HAP-1 (cell line): ENCODE data around the gene RGP1.

Source experiments
- DNase-seq, 2 experiments: peaks; one replicate each; pipeline ENCODE4 v3.0.0-alpha.2; 2016 to 2020; ENCODE audit warnings: low spot score in 2 of 2
- H3K27me3 ChIP-seq: fragments of 250-450 bp; sonication (Bioruptor Pico); 2 replicates; pipeline ENCODE4 v1.5.1; 2020; ENCODE audit warnings: low read depth, mild to moderate bottlenecking, moderate library complexity
- H3K36me3 ChIP-seq: fragments of 250-450 bp; sonication (Bioruptor Pico); replicated peaks from 2 replicates; pipeline ENCODE4 v1.5.1; 2020; ENCODE audit warnings: mild to moderate bottlenecking
- H3K4me1 ChIP-seq: fragments of 250-450 bp; sonication (Bioruptor Pico); 2 replicates; pipeline ENCODE4 v1.5.1; 2020; ENCODE audit warnings: mild to moderate bottlenecking
- H3K4me3 ChIP-seq: fragments of 250-450 bp; sonication (Bioruptor Pico); 2 replicates; pipeline ENCODE4 v1.5.1; 2020; ENCODE audit warnings: mild to moderate bottlenecking, moderate library complexity
- H3K9me3 ChIP-seq: fragments of 250-450 bp; sonication (Bioruptor Pico); 2 replicates; pipeline ENCODE4 v1.5.1; 2020; ENCODE audit warnings: mild to moderate bottlenecking, moderate library complexity
- in situ Hi-C: fragments of 300-500 bp; cut with MboI; formaldehyde crosslinking; loops from 3 replicates; pipeline ENCODE4 v1.14.3; 2020; ENCODE audit warnings: low sequenced_read_pairs, inconsistent platforms, mixed read lengths

The RGP1 gene

GRCh38 chr9:35758475-35759050 is 9.5 kb downstream of the RGP1 start:
- DNase-seq: no peak
- H3K4me3 ChIP-seq: no peak overlapping the region
- in situ Hi-C loops: no loop called here
- no peaks in the 10 kb centered on the region for H3K27me3 ChIP-seq
- H3K36me3 ChIP-seq: peaks cover 12% of the 10 kb centered on the region
- peaks cover 40% of the 10 kb centered on the region for H3K4me1 ChIP-seq
- no peaks in the 10 kb centered on the region for H3K9me3 ChIP-seq

- H3K27me3 ChIP-seq: no peaks in the 10 kb centered on the region
- no peak overlapping the region for H3K4me3 ChIP-seq
- peaks cover 4% of the 10 kb centered on the region; the same call in 1 of the 2 replicates for H3K36me3 ChIP-seq
- H3K9me3 ChIP-seq: no peaks in the 10 kb centered on the region
- in situ Hi-C loops: no loop called here
- peaks cover 41% of the 10 kb centered on the region for H3K4me1 ChIP-seq
- no peak for DNase-seq
These were observed 10.7 kb downstream of the RGP1 start for GRCh38 chr9:35759795-35760194.

- no peaks in the 10 kb centered on the region for H3K27me3 ChIP-seq
- no peak for DNase-seq
- H3K36me3 ChIP-seq: no peaks in the 10 kb centered on the region
- H3K4me3 ChIP-seq: no peak overlapping the region
- peaks cover 43% of the 10 kb centered on the region for H3K4me1 ChIP-seq
- in situ Hi-C loops: no loop called here
- no peaks in the 10 kb centered on the region for H3K9me3 ChIP-seq
These were observed 11.6 kb downstream of the RGP1 start for GRCh38 chr9:35760651-35761050.

GRCh38 chr9:35763181-35763580 is 14.1 kb downstream of the RGP1 start:
- Histone ChIP-seq H3K4me1 (peaks cover 47% of the 10 kb centered on the region), H3K36me3 (no peaks in the 10 kb centered on the region), H3K4me3 (no peak overlapping the region), H3K27me3 (no peaks in the 10 kb centered on the region), H3K9me3 (no peaks in the 10 kb centered on the region)
- peak in 1 of 2 experiments; percentile 98 for DNase-seq
- in situ Hi-C loops: no loop called here

- Histone ChIP-seq H3K4me3 (no peak overlapping the region), H3K27me3 (no peaks in the 10 kb centered on the region), H3K4me1 (peaks cover 40% of the 10 kb centered on the region), H3K9me3 (no peaks in the 10 kb centered on the region), H3K36me3 (no peaks in the 10 kb centered on the region)
- no peak for DNase-seq
- in situ Hi-C loops: no loop called here
These were observed 14.7 kb downstream of the RGP1 start for GRCh38 chr9:35763803-35764202.

GRCh38 chr9:35766997-35767396 is 17.9 kb downstream of the RGP1 start:
- Histone ChIP-seq H3K4me1 (peaks cover 36% of the 10 kb centered on the region), H3K36me3 (no peaks in the 10 kb centered on the region), H3K27me3 (no peaks in the 10 kb centered on the region), H3K4me3 (no peak overlapping the region), H3K9me3 (no peaks in the 10 kb centered on the region)
- DNase-seq: no peak
- in situ Hi-C loops: no loop called here

GRCh38 chr9:35767458-35767857 is 18.4 kb downstream of the RGP1 start:
- in situ Hi-C loops: no loop called here
- H3K27me3 ChIP-seq: no peaks in the 10 kb centered on the region
- no peaks in the 10 kb centered on the region for H3K36me3 ChIP-seq
- no peak overlapping the region for H3K4me3 ChIP-seq
- peaks cover 34% of the 10 kb centered on the region for H3K4me1 ChIP-seq
- no peaks in the 10 kb centered on the region for H3K9me3 ChIP-seq
- no peak for DNase-seq

GRCh38 chr9:35769763-35770162 is 20.7 kb downstream of the RGP1 start:
- no peaks in the 10 kb centered on the region for H3K27me3 ChIP-seq
- in situ Hi-C loops: no loop called here
- H3K4me1 ChIP-seq: peaks cover 30% of the 10 kb centered on the region
- no peak for DNase-seq
- H3K36me3 ChIP-seq: no peaks in the 10 kb centered on the region; the same call in 1 of the 2 replicates
- H3K9me3 ChIP-seq: no peaks in the 10 kb centered on the region
- H3K4me3 ChIP-seq: no peak overlapping the region

GRCh38 chr9:35771075-35771433 is 22.0 kb downstream of the RGP1 start:
- Histone ChIP-seq H3K4me1 (peaks cover 39% of the 10 kb centered on the region), H3K9me3 (no peaks in the 10 kb centered on the region), H3K4me3 (no peak overlapping the region), H3K36me3 (no peaks in the 10 kb centered on the region; the same call in 1 of the 2 replicates), H3K27me3 (no peaks in the 10 kb centered on the region)
- in situ Hi-C loops: no loop called here
- DNase-seq: no peak

- Histone ChIP-seq H3K27me3 (no peaks in the 10 kb centered on the region), H3K9me3 (no peaks in the 10 kb centered on the region), H3K36me3 (no peaks in the 10 kb centered on the region; the same call in 1 of the 2 replicates), H3K4me1 (peaks cover 40% of the 10 kb centered on the region), H3K4me3 (no peak overlapping the region)
- peak in 1 of 2 experiments; percentile 53 for DNase-seq
- in situ Hi-C loops: no loop called here
These were observed 22.4 kb downstream of the RGP1 start for GRCh38 chr9:35771534-35771933.

- Histone ChIP-seq H3K36me3 (no peaks in the 10 kb centered on the region; the same call in 1 of the 2 replicates), H3K27me3 (no peaks in the 10 kb centered on the region), H3K4me1 (peaks cover 37% of the 10 kb centered on the region), H3K4me3 (no peak overlapping the region), H3K9me3 (no peaks in the 10 kb centered on the region)
- in situ Hi-C loops: no loop called here
- no peak for DNase-seq
These were observed 22.9 kb downstream of the RGP1 start for GRCh38 chr9:35771943-35772342.

- Histone ChIP-seq H3K4me3 (no peak overlapping the region), H3K27me3 (no peaks in the 10 kb centered on the region), H3K36me3 (no peaks in the 10 kb centered on the region; the same call in 1 of the 2 replicates), H3K4me1 (peaks cover 37% of the 10 kb centered on the region), H3K9me3 (no peaks in the 10 kb centered on the region)
- DNase-seq: peak; percentile 35 to 42
- in situ Hi-C loops: no loop called here
These were observed 26.0 kb downstream of the RGP1 start for GRCh38 chr9:35774907-35775635.

GRCh38 chr9:35776018-35776417 is 26.9 kb downstream of the RGP1 start:
- DNase-seq: peak; percentile 40 to 50
- in situ Hi-C loops: no loop called here
- H3K4me3 ChIP-seq: no peak overlapping the region
- H3K4me1 ChIP-seq: peaks cover 34% of the 10 kb centered on the region
- H3K27me3 ChIP-seq: no peaks in the 10 kb centered on the region
- H3K36me3 ChIP-seq: no peaks in the 10 kb centered on the region; the same call in 1 of the 2 replicates
- no peaks in the 10 kb centered on the region for H3K9me3 ChIP-seq

- H3K9me3 ChIP-seq: no peaks in the 10 kb centered on the region
- no peak overlapping the region for H3K4me3 ChIP-seq
- in situ Hi-C loops: no loop called here
- DNase-seq: no peak
- no peaks in the 10 kb centered on the region for H3K36me3 ChIP-seq
- no peaks in the 10 kb centered on the region for H3K27me3 ChIP-seq
- peaks cover 22% of the 10 kb centered on the region for H3K4me1 ChIP-seq
These were observed 29.4 kb downstream of the RGP1 start for GRCh38 chr9:35778496-35778895.
